ENCODE data around the gene ASTN2.

ASTN2 gene, protein sequence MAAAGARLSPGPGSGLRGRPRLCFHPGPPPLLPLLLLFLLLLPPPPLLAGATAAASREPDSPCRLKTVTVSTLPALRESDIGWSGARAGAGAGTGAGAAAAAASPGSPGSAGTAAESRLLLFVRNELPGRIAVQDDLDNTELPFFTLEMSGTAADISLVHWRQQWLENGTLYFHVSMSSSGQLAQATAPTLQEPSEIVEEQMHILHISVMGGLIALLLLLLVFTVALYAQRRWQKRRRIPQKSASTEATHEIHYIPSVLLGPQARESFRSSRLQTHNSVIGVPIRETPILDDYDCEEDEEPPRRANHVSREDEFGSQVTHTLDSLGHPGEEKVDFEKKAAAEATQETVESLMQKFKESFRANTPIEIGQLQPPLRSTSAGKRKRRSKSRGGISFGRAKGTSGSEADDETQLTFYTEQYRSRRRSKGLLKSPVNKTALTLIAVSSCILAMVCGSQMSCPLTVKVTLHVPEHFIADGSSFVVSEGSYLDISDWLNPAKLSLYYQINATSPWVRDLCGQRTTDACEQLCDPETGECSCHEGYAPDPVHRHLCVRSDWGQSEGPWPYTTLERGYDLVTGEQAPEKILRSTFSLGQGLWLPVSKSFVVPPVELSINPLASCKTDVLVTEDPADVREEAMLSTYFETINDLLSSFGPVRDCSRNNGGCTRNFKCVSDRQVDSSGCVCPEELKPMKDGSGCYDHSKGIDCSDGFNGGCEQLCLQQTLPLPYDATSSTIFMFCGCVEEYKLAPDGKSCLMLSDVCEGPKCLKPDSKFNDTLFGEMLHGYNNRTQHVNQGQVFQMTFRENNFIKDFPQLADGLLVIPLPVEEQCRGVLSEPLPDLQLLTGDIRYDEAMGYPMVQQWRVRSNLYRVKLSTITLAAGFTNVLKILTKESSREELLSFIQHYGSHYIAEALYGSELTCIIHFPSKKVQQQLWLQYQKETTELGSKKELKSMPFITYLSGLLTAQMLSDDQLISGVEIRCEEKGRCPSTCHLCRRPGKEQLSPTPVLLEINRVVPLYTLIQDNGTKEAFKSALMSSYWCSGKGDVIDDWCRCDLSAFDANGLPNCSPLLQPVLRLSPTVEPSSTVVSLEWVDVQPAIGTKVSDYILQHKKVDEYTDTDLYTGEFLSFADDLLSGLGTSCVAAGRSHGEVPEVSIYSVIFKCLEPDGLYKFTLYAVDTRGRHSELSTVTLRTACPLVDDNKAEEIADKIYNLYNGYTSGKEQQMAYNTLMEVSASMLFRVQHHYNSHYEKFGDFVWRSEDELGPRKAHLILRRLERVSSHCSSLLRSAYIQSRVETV (N-terminal part only)

DNA sequence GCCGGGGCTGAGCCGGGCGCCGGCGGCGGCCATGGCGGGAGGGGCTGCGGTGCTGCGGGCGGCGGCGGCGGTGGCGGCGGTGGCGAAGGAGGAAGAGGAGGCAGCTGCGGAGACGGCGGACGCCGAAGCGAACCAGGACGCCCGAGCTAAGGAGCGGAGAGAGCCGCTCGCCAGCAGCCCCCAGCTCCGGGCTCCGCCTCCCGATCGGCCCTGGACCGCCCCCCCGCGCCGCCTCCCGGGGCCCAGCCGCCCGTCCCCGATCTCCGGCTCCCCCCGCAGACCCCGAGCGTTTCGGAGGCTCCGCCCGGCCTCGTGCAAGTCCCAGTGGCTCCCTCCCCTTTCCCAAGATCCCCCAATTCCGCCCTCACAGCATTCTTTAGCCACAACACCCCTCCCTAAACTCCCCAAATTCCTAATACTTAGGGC is at the start of gene ASTN2:
Gene ASTN2, minus strand, starts transcription at position 152 of the 426 bp plus-strand sequence. Its CDS starts 119 bp downstream, at position 33.
- DNase-seq (ENCODE audit: low spot score), result peak; percentile 9

DNA sequence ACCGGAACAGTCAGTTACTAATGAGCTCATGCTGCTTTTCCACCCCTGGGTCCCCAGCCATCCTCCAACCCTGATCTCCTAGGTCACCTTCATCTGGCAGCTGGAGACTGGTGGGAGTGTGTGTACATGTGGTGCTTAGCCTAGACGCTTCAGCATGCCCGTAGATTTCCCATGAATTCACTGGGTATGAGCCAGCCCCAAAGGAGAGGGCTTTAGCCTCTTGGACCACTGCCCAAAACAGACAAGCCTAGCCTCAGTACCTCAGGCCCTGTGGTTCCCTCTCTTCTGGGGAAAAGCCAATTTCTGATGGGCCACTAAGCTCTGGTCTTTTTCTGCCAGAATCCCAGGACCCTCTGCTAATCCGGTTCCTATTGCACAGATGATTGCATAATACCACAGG is 48.0 kb upstream of the ASTN2 start:
- no peak for DNase-seq (ENCODE audit: low spot score)

DNA sequence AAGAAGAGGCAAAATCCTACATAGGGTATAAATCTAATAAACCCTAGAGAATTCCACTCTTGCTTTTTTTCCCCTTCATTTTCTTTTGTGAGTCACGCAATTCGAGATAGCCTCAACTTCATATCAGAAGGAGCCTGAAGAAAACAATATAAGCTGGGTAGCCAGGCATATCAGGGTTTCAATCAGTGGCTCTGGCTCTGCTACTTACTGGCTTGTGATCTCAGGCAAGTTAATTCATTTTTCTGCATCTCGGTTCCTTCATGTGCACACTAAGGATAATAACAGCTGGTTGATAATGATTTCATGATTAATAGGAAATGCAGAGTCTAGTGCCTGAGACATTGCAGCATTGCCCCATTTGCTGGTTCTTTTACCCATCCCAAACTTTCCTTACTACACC is 46.5 kb upstream of the ASTN2 start:
- no peak for DNase-seq (ENCODE audit: low spot score)

DNA sequence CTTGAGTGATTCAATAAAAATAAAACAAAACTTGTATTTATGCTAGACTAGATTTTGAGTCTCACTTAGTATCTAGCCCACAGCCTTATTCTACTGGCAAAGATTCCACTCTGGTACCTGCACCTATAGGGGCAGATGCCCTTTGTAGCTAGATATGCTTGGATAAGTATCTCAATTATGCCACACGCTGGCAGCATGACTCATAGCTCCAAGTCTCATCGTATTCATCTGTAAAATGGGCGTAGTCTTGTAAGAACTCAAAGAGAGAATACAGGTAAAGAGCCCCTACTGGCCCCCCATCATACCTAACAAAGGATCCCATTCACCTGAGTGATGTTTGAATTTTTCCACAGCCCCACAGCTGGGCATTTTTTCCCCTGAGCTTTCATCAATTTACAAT is 45.9 kb upstream of the ASTN2 start:
- DNase-seq (ENCODE audit: low spot score), result no peak

DNA sequence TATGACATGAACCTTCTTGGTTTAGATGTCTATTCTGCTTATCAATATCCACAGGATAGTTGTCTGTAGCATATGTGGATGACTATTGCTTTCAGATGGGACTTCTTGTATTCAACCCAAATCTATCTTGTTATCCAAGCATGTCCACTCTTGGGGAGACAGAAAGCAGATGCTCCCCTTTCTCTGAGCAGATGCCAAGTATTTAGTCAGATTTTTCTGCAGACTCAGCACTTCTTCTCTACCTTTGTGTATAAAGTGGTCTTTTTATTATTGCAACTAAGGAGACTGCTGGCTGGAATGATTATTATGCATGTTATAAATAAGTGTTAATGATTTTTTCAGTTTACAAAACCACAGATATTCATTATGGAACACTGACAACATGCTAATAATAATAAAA is 45.1 kb upstream of the ASTN2 start:
- DNase-seq (ENCODE audit: low spot score), result no peak

DNA sequence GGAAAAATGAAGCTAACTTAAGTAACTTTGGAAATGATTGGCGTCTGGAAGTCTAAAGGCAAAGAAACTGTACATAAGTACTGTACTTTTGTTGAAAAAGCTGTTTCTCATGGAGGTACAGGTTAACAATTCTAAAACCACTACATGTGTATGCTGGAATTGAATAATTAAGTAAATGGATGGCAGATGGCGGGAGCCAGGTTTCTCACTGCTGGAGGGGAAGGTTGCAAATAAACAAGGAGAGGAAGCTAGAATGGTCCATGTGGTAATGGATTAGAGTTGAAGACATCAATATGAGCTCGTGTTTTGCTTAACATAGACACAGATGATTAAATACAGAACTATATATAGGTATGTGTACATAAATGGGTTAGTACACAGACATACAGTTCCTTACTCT is 43.2 kb upstream of the ASTN2 start:
- DNase-seq (ENCODE audit: low spot score), result no peak

DNA sequence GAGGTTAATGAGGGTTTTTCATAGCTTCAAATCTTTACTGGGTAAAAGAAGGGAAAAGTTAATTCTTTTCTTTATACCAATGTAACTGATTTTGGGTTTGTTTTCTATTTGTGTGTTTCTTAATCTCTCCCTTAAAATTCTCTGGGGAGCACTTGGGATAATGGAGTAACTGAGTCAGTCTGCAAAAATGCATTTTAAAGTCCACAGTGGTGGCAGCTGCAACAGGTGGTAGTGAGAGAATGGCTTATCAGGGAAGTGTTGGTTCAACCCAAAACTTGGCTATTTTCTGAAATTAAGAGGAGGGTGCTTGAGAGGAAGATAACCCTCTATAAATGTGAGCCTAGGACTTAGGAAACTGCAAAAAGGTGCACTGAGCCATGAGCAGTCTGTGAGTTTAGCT is 39.9 kb upstream of the ASTN2 start:
- DNase-seq (ENCODE audit: low spot score), result no peak

DNA sequence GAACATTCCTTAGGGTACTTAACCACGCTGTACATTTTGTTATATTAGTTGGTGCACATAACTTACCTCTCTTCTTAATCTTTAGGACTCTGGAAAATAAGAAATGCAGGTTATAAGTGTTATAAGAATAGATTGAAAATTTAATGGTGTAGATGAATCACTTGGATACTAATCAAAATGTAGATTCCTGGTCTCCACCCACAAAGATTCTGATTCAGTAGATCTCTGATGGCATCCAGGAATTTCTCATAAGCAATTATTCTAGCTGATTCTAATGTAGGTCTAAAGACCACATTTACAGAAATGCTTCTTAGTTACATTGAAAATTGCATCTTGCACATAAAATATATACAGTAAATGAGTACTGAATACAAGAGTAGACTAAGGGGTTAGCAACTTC is 38.9 kb upstream of the ASTN2 start:
- DNase-seq (ENCODE audit: low spot score), result no peak

DNA sequence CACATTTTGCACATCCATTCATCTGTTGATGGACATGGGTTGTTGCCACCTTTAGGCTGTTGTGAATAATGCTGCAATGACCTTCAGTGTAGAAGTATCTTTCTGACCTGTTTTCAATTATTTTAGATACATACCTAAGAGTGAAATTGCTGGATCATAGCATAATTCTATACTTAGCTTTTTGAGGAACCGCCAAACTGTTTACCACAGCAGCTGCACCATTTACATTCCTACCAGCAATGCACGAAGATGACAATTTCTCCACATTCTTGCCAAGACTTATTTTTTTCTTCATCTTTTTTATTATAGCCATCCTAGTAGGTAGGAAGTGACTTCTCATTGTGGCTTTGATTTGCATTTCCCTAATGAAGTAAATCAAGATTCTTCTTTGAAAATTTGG is 36.5 kb upstream of the ASTN2 start:
- DNase-seq (ENCODE audit: low spot score), result no peak

DNA sequence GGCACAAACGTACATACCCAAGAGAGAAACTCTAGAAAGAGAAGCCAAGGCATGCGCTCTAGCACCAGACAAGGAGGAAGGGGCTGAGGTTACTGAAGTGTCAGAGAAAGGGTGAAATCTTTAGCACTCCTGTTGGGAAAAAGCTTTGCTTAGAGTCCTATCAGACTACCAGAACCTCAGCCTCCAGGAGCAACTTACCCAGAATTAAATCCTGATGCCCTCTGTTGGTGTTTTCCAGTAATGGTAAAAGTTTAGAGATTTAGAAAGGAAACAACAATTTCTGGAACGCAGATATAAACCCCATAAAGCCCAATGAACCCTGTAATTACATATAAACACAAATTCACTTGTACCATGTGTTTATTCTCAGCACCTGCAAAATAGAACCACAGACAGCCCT is 33.2 kb upstream of the ASTN2 start:
- peak; percentile 27 for DNase-seq (ENCODE audit: low spot score)

DNA sequence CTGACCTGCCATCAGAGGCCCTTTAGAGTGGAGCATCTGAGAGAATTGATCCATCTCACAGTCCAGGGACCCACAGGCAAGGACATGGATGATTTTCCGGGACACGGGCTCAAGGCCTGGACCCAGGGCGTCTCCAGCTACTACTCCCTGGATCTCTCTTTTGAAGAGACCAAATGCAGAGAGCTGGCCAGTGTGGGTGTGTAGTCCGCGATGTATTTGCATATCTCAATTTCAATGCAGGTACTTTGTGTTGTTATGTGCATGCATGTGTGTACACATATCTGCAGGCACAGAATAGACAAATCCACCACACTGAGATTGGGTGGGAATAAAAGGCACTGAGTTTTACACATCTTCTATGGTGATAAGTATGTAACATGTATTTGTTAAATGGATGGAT is 30.8 kb upstream of the ASTN2 start:
- no peak for DNase-seq (ENCODE audit: low spot score)

DNA sequence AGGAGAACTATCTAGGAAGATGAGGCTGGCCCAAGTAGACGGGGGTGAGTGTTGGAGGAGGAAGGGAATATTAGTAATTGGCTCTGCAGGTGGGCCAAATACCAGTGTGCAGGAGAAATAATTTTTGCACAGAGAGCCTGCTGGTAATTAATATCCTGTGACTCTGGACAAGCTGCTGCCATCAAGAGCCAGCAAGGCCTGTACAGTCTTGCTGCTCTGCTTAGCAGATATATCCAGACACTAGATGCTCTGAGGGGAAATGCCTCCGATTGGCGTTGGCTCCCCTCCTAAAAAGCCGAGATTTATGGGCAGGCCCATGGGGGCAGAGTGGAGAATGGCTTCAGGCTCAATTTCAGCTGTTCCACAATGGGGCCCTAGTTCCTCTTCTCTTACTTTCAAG is 29.6 kb upstream of the ASTN2 start:
- DNase-seq (ENCODE audit: low spot score), result no peak

DNA sequence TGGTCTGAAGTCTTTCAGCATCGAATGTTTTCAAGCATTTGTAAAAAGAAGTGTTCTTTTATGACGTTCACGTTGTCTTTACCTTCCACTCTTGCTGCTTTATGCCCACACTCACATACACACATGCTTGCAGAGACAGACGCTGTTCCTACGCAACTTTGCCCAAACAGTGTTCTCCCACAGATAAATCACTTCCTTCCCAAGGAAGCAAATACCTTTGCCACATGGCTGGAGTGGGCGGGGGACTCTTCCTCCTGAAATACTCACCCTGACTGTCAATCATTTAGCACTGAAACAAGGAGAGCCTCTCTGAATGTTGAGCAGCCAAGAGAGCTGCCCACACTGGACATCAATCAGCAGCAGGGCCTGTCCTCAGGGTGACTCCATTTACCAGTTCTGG is 22.4 kb upstream of the ASTN2 start:
- peak; percentile 22 for DNase-seq (ENCODE audit: low spot score)

DNA sequence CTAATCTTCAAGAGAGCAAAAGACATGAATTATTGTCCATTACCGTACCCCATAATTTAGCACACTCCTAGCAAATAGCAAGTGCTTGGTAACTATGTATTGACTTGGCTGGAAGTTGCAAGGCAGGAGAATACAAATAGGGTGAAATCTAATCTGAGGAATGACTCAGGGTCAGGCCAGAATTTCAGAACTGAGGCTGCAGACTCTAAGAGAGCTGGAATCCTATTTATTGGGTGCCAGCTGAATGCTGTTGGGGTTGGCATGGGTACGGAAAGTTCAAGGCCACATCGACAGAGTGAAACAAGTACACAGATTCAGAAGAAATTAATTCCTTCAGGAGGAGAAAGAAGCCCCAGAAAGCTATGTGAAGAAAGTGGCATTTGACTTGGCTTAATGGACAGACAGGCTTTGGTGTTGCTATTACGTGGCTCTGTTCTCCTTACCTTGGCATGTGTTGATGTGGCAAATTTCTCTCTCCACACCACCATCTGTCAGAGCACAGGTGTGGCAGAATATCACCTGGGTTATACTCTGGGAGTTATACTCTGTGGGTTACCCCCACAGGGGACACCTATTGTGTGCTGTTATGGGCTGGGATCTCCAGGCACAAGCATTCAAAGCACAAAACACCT is 20.9 kb upstream of the ASTN2 start:
- DNase-seq (ENCODE audit: low spot score), result no peak

DNA sequence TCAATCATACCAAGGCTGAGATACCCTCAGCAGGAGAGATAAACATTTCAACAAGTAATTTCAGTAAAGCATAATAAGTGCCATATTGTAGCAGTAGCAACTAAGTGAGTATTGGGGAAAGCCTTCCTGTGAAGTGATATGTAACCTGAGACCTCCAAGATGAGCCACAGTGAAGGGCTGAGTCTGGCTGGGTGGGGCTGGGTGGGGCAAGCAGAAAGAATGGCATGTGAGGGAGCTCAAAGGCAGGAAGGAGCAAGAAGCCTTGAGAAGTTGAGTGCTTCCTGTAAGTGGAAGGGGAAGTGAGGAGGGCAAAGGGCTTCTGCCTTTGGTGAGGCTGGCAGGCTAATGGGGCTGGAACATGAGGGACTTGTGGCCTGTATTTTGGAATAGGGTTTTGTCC is 19.7 kb upstream of the ASTN2 start:
- peak; percentile 67 for DNase-seq (ENCODE audit: low spot score)

DNA sequence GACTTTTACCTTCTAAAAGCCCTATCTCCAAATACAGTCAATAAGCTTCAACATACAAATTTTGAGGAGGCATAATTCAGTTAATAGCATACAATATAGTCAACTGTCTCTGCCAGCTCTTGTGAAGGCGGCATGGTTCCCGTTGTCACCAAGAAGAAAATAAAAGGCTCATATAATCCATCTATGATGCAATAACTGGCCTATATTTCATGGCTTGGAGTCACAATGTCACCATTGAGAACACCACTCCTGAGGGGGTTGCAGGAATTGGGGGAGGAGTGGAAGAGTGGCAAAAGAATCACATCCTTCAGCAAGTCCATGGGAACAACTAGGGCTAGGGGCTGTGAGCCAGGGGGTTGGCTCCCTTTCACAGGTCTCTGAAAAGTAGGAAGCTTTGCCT is 16.0 kb upstream of the ASTN2 start:
- DNase-seq (ENCODE audit: low spot score), result no peak

DNA sequence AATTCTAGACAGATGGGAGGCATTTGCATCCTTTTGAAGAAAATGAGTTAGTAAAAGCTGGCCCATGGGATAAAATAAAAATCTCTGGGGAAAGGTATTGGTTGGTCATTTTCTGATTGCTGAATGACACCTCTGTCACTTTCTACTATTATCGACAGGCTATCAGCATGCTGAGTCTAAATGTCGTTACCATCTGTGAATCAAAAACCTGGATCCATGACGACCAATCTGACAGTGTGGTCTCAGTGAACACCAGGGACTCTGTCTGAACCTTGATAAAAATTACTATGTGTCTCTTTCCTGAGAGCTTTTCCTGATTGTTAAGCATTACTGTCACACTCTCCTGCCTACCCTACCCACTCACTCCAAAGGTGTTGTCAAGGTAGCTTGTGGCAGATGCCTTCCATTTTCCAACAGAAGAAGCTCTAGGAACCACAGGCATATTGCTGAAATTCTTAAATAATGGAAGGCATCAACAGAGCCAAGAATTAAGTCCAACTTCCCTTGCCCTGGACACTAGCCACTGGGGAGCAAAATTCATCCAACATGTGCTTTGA is 12.6 kb upstream of the ASTN2 start:
- DNase-seq (ENCODE audit: low spot score), result no peak

DNA sequence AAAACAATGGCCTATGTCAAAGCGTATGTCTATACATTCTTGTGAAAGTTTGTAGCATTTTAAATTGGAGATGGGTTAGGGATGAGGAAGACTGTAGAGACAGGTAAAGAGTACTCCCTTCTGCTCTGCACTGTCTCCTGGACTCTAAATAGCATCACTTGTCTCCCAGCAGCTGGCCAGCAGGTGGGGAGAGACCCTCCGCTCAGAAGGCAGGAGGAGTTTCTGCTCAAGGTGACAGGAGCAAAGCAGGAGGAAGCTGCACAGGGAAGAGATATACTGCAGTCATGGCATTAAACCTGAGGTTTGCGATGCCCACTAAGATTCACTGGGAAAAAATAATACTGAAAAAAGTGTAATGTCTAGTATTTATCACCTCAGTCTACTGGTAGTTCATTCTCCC is 10.7 kb upstream of the ASTN2 start:
- no peak for DNase-seq (ENCODE audit: low spot score)

DNA sequence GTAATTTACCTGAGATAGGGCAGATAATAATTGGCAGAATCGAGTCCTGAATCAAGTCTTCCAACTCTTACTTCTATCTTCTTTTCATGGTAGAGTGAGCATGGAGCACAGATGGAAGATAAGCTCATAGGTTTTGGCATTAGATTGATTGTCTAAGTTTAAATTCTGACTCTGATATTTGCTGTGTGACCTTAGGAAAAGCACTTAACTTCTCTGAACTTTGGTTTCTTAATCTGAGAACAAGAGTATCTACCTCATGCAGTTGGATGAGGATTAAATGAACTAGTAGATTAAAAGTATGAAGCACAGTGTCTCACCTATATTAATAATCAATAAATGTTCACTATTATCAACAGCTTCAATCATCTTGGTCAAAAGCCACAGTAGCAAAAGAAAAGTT is 9.4 kb upstream of the ASTN2 start:
- DNase-seq (ENCODE audit: low spot score), result no peak

DNA sequence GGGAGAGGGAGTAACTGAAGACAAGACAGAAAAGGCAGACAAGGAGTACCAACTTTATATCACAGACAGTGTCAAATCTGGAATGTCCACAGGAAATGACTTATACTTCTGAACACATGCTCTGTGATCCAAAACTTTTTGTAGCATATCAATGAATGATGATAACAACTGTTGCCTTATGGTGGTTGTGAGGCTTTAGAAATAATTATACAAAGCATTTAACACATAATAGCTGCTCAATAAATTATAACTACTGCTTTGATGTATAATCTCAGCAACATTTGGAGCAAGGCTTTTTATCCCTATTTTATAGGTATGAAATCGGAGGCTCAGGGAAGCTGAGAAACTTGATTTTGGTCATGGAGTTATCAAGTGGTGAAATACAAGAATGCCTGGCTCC is 3.3 kb upstream of the ASTN2 start:
- no peak for DNase-seq (ENCODE audit: low spot score)

DNA sequence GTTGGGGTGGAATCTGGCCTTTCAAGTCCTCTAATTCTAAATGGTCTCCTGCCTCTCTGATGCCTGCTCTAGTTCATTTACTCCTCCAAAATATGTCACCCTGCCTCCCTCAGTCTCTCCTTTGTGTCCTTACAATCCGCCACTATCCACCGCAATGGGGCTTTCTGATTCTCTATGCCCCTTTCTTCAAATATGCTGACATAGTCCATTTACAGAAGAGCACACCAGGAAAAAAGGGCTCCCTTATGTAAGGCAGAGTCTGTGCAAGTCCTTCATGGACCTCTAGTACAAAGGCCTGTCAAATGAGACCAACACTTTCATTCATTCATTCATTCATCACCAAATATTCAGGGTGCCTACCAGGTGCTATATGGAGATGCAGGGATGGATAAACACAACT is 2.0 kb upstream of the ASTN2 start:
- no peak for DNase-seq (ENCODE audit: low spot score)
